GM10847 (cell line): Measurements from ENCODE around the gene NUP62.

Experiments used
- POLR2A ChIP-seq: IDR thresholded peaks from 2 replicates; pipeline ENCODE4 v1.6.1; 2011; ENCODE audit not compliant: insufficient read length; ENCODE audit errors: extremely low read depth

NUP62 gene

DNA sequence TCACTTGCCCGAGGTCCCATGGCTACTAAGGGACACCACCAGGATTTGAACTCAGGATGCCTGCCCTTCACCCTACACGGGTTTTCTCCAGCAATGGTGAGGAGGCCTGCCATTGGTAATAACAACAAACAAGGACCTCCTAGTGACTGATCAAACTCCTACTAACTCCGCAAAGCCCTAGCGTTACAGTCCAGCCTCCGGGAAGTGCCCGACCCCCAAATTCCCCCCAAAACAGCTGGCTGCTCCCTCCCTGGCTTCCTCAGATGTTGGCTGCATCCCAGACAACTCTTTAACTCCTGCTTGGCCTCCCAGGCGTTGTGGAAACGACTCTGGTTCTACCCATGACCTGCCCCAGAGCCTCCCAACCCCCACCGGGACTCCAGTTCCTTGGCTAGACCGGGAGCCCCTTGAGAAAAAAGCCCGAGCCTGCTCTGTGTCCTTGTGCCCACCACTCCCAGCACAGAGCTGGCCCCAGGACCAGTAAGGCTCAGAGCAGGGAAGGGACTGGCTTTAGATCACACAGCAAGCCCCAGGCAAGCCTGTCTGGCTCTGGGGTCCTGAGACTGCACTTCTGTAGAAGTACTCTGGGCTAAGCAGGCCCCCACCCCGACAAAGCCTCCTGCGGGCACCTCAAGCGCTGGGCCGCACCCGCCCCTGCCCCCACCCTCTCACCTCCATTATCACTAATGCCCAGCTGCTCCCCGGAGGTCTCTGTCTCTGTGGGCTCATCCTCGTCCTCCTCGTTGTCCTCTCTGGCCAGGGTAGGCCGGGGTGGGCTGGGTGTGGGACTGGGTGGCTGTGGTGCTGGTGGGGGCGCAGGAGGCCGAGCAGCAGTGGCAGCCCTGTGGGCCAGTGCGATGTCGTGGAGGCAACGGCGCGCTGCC is 56.8 kb downstream of the NUP62 start:
- TF ChIP-seq POLR2A: no peak

DNA sequence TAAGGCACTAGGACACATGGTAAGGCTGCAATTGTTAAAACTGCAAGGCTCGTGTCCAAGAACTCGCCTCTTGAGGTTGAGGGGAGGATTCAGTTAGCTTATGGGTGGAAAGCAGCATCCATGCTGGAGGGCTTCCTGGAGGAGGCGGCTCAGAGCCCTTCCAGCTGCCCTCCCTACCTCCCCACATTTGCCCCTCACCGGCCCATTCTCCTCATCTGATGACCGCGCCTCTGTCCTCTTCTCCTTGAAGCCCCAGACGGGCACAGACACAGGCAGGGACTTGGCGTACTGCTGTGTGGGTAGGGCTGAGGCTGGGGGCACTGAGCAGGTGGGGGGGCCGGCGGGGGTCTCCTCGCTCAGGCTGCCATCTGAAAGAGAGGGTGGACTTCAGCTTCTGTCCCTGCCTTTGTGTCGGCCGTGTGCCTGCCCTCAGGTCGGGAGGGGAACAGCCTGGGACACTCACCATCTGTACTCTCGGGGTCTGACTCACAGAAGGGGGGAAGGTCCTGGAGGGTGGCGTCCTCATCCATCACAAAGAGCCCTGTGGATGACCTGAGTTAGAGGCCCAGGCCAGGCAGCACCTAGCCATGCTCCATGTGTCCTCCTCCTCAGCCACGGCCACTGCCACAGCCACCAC is 57.8 kb downstream of the NUP62 start:
- TF ChIP-seq POLR2A: no peak

DNA sequence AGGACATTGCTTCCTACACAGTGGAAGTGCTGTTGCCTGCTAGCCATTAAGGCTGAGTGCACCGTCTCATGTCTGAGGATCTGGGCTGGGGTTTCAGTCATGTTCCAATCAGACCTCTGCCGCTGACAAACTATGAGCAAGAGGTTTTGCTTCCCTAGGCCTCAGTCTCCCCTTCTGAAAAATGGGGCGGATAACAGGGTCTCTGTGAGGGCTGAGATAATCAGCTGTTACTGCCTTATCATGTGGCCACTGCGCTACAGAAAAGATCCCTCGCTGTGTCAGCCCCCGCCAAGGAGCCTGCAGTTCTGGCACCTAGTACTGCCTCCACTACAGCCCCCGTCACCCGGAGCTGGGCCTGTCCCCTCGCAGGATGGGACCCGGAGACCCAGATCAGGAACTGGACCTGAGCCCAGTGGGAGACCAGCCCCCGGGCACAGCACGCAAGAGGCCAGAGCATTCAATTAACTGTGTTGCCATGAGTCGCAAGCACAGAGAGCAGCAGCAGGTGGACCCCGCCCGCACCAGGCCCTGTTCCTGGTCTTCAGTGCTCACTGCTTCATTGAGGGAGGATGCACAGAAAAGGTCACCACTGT is 58.9 kb downstream of the NUP62 start:
- TF ChIP-seq POLR2A: no peak

DNA sequence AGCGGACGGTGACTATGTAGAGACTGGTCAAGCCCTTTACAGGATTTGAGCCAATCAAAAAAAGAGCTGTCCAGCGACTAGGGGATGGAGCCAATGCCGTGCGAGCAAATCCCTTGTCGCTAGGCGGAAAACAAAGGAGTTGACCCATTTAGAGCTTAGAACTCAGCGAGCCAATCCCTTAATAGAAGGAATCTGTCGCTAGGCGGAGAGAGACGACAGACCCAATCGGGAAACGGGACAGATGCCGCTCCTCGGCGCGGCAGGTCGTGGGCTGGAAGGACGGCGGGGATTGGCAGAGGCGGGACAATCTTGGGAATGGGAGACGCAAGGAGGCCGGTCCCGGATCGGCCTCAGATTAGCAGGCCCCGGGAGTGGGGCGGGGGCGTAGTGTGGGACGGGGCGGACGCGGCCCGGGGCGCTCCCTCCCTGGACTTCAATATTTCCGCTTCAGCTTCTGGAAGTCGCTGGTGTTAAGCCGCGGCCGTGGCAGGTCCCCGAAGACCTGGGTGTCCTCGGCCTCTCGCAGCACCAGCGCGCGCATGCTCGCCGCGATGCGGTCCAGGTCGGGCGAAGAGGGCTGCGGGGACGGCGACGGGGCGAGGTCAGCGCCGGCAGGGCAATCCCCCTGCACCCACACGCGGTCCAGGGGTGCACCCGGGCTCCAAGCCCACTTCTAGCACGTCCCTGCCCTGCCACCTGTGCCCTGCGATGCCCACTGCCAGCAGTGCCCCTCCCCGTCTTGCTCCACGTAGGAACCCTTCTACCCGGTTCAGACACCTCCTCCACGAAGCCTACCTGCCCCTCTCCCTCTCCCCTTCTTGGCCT is 59.6 kb downstream of the NUP62 start:
- TF ChIP-seq POLR2A: peak; percentile 56

DNA sequence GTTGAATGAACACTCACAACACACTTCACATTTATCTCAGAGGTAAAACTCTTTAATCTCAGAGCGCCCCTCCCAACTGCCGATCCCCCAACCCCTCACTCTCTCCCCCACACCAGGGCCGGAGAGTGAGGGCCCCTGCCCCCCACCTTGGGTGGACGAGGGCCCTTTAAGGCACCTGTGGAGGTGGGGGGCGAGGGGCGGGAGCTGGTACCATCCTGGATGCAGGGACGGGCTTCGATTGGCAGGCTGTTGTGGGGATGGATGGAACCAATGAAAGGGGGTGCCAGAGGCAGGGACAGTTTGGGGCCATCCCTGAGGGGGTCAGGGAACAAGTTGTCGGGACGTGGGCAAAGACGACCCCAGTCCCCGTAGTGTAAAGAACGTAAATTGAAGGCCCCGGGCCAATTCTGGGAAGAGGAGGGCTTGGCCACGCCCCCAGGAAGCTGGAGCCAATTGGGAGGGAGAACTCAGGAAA is 60.3 kb downstream of the NUP62 start:
- TF ChIP-seq POLR2A: no peak

DNA sequence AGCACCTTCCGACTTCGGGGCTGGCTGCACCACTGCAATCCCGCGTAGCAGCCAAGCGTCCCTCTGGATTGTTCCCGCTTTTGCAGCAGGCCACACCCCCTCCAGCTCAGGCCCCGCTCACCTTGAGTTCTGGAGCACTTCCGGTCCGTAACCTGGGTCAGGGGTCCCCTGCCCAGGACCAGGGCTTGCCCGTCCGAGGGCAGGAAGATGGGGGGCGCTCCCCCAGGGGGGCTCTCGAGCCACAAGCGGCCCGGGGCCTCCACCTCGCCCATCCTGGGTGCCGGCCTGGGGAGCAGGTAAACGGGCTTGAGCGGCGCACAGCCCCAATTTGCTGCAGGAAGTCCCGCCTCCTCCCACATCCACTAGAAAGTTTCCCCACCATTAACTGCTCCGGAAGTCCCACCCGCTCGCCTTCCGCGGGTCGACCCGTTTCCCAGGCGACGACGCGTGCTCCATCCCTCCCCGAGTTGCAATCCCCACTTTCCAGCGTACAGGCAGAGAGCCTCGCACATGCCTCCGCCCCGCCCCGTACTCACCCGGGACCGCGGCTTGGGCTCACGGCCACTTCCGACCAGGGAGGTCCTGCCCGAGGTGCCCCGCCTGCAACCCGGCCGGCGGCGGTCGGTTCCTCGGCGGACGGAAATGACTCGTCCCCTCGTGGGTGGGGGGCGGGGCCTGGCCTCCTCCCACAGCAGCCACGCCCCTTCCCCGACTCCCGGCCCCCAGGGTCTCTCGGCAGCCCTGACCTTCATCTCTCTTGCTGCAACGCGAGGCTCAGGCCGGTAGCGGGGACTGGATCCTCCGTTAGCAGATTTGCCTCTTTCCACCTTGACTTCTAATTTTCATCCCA is 62.1 kb downstream of the NUP62 start, which contains the start of gene PNKP:
Gene PNKP (minus strand): TSS at position 644 of the 850 bp plus-strand sequence. CDS start 372 bp downstream, at position 272.
- peak; percentile 88 for TF ChIP-seq POLR2A

DNA sequence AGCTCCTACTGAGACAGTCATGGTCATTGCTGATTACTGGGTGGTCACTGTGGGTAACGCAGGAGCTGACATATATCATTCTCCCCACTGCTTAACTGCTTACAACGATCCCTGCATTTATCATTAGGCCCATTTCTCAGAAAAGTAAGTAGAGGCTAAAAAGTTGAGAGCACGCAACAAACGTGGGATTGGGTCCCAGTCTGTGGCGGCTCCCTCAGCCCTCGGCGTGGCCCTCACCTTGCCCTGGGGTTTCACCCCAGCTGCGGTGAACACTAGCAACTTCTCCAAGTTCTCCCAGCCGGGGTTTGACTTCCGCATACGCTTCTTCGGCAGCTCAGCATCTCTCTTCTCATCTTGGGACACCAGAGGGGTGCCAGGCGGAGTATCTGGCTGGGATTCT is 64.4 kb downstream of the NUP62 start:
- no peak for TF ChIP-seq POLR2A

DNA sequence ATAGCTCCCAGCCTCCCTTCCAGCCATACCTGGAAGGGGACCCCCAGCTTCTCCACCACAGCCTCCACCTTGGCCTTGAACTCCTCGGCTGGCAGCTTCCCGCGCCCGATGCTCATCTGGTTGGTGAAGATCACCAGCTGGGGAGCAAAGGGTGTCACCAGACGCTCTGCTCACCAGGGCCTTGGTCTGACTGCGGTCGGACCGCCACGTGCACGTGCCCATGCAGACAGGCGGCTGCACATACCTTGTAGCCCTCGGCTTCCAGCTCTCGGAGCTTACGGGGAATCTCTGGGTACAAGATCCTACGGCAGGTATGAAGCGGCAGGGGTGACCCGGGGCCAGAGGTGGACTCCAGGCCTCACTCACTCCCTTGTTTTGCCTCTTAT is 65.4 kb downstream of the NUP62 start:
- no peak for TF ChIP-seq POLR2A

DNA sequence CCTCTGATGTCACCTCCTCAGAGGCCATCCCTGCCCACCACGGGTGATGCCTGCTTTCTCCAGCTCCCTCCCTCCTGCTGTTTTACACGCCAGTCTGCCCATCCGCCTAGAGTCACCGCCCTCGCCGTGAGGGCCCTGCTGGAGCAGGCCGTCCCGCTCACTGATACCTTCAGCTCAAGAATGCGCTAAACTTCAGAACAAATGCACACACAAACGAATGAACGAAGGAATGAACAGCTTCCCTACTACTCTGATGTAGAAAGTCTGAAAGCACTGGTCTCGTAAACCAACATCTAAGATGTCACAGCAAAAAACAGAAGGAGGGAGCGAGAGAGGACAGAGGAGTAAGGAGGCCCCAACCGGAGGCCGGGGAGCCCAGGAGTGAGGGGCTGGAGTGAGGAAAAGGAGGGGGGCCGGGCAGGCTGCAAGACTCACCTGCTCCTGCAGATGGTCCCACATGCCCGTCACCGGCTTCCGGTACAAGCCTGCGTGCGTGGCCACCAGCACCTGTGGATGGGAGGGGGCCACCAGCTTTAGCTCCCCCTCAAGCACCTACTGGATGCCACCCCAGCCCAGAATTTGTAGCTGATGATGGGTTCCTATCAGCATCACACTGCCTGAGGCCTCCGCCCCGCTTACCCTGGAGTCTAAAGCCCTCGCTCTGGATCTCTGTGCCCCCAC is 65.9 kb downstream of the NUP62 start:
- no peak for TF ChIP-seq POLR2A

DNA sequence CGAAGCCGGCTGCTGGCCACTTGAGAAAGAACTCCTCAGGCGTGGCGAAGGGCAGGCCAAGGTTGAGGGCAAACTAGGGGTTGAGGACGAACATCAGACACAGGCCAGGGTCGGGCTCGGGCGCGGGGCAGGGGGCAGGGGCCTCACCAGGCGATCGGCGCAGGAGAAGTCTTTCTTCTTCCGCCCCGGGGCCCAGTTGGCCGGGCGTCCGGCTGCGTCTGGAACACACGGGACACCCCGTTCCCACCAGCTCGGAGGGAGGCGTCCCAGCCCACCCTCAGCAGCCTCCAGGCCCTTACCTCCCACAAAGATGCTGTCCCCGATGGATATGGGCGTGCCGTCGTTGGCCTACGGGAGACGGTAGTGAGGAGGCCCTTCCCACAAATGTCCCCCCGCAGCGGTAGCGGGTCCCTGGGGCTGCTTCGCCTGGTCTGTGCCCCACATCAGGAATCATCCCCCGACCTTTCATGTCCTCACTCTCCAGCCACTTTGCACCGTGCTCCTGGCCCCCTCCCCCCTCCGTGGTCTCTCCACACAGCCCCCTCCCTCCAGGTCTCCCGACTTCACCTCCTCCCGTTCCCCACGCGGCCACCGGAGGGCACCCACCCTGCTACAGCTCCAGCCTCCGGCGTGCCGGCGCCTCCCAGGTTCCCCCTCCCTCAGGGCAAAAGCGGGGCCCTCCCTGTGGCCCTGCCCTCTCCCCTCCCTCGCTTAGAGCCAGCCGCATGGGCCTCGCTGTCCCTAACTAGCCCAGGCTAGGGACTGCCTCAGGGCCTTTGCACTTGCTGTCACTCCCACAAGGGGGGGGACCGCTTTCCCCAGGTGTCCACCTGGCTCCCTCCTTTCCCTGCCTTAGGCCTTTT is 66.7 kb downstream of the NUP62 start:
- TF ChIP-seq POLR2A: no peak

DNA sequence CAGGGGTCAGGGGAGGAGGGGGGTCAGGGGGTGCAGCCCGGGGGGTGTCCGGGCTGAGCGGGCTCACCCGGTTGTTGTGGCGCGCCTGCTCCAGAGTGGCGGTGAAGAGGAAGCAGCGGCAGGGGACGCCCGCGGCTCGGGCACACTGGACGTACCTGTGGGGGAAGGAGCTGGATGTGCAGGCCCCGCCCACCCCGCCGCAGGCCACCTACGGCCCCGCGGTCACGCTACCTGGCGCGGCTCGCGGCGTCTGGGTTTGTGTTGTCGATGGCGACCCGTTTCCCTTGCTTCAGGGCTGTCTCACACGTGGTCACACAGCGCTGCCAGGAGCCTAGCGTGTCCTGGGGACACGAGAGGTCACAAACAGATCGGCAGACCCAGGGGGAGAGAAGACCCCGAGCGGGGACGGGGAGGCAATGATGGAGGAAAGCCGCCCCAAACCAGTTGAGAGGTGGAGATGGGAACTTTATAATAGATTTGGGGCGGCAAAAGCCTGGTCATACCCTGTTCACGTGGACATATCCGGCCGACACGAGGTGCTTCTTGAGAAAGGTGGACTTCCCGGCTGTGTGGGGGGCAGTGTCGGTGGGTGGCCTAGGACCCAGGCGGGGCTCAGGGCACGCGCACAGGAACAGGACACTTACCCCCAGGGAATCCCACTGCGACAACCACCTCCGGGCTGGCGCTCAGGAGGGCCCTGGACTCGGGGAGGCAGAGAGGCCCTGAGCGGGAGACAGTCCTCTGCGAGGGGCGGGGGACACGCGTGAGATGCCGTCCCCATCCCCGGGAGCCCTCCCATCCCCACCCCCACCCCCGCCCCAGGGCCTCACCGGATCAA is 67.5 kb downstream of the NUP62 start:
- no peak for TF ChIP-seq POLR2A

DNA sequence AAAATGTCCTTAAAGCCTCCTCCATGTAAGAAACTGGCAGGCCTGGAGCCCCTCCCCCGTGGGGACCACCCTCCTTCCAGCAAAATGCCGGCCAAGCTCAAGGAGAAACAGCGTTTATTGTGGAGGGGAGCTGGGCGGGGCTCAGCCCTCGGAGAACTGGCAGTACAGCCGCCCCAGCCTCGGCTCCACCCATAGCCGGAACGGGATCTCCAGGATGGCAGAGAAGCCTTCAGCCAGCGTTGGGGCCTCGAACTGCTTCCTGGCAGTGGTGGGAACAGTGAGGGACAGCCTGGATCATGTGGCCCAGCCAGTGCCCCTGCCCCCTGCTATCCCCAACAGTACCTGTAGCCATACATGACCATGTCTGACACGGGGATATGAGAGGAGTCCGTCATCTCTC is 68.2 kb downstream of the NUP62 start:
- TF ChIP-seq POLR2A: no peak
